H1 (cell line): ENCODE data around the gene BCAR3. TPM values are rescaled to one million over a fixed set of nuclear protein-coding genes. Genes with fewer than 3 reads are reported as not detected.

ENCODE experiments used
- ASH2L ChIP-seq: fragments of 200-600, 300-600 bp; sonication (generic); IDR thresholded peaks from one replicate; pipeline ENCODE4 v1.7.1; 2017; ENCODE audit warnings: low read length
- CHD2 ChIP-seq: IDR thresholded peaks from 2 replicates; pipeline ENCODE4 v1.6.1; 2012; ENCODE audit warnings: low read length, improper control_type of control experiment
- polyA plus RNA-seq, 7 experiments: library from polyadenylated mRNA; depleted of rRNA in 3 of 7; stranded (reverse) in 5 of 7; unstranded in 2 of 7; fragments of >200 nt in 5 of 7; fragments of 200-250 nt in 2 of 7; gene quantifications; 1 replicate in 5 of 7; 2 replicates in 1 of 7; 4 replicates in 1 of 7; pipeline versions ENCODE4 v1.2.1 to v1.2.3, GENCODE V29; 2011 to 2013; ENCODE audit warnings: missing spikeins in 2 of 7, mixed read lengths in 2 of 7
- total RNA-seq: library from RNA; stranded (reverse); fragmentation: NEBNext Ultra II Directional; extraction: Animal tissue kit (Norgen Biotek cat#: 25700); gene quantifications from 2 replicates; pipeline ENCODE4 v1.2.1, GENCODE V29; 2021

The BCAR3 gene
- total and polyA plus RNA-seq, 2 of the 8 experiments (the other 6 are each of a cell fraction or from before 2014, with no cell fraction given): 5.6 to 9.2 TPM

- no peak for TF ChIP-seq ASH2L
- no peak for TF ChIP-seq CHD2
Measured at GRCh38 chr1:93722081-93723031, 40.7 kb upstream of the BCAR3 start (continued).
